CD8-positive, alpha-beta memory T cell (primary cell): ENCODE data around the gene MCF2L2. TPM values are rescaled to one million over a fixed set of nuclear protein-coding genes. Genes with fewer than 3 reads are reported as not detected.
A peak's percentile ranks its signal among the peaks of the same experiment; 100 is the strongest.
"Not testable (repeated sequence)": the region's sequence is repeated elsewhere in the genome, so short reads cannot be mapped to it uniquely, and the experiment has no call there.

Experiments used
- CTCF ChIA-PET: fragments of 350-600 bp; sonication (Branson Sonifier 250); formaldehyde crosslinking; loops from one replicate; lab custom pipeline; 2021; ENCODE audit warnings: antibody characterized with exemption; lab: Charles Lee
- POLR2A ChIA-PET: fragments of 350-600 bp; sonication (Branson Sonifier 250); formaldehyde crosslinking; loops from one replicate; lab custom pipeline; 2021; ENCODE audit warnings: antibody characterized with exemption; lab: Charles Lee
- DNase-seq, 5 donors: peaks; one replicate each; pipeline versions ENCODE4 v3.0.0 to v3.0.0-alpha.2; 2020 to 2022; ENCODE audit warnings: mixed read lengths in 1 of 5
- H3K27ac ChIP-seq: one replicate; pipeline ENCODE4 v1.7.0; 2013; ENCODE audit warnings: low read depth, mild to moderate bottlenecking, low read length, moderate library complexity
- H3K27me3 ChIP-seq: 2 replicates; pipeline ENCODE4 v1.7.0; 2013; ENCODE audit warnings: low read length, mild to moderate bottlenecking; ENCODE audit not compliant: insufficient read depth, poor library complexity, severe bottlenecking
- H3K36me3 ChIP-seq: 2 replicates; pipeline ENCODE4 v1.7.0; 2013; ENCODE audit warnings: mild to moderate bottlenecking, low read length, moderate library complexity; ENCODE audit not compliant: insufficient read depth
- H3K4me1 ChIP-seq: 2 replicates; pipeline ENCODE4 v1.7.0; 2013; ENCODE audit warnings: mild to moderate bottlenecking, low read length, moderate library complexity; ENCODE audit not compliant: insufficient read depth
- H3K4me3 ChIP-seq: 2 replicates; pipeline ENCODE4 v1.7.0; 2013; ENCODE audit warnings: mild to moderate bottlenecking, low read length
- H3K9me3 ChIP-seq: 2 replicates; pipeline ENCODE4 v1.7.0; 2013; ENCODE audit warnings: mild to moderate bottlenecking, low read length
- H3K27ac Mint-ChIP-seq, 8 donors: one replicate each; pipeline ENCODE4 v1.8.0; 2020 to 2021; ENCODE audit warnings: mixed read lengths in 8 of 8, mild to moderate bottlenecking in 6 of 8, inconsistent platforms in 3 of 8, moderate library complexity in 3 of 8
- H3K27me3 Mint-ChIP-seq, 2 donors: one replicate each; pipeline ENCODE4 v1.8.0; 2020 to 2021; ENCODE audit warnings: mixed read lengths in 2 of 2, mild to moderate bottlenecking in 1 of 2, moderate library complexity in 1 of 2
- H3K36me3 Mint-ChIP-seq, 3 donors: one replicate each; pipeline ENCODE4 v1.8.0; 2020 to 2021; ENCODE audit warnings: mixed read lengths in 3 of 3, inconsistent platforms in 1 of 3, mild to moderate bottlenecking in 1 of 3
- H3K4me1 Mint-ChIP-seq, 3 donors: one replicate each; pipeline ENCODE4 v1.8.0; 2020 to 2021; ENCODE audit warnings: mixed read lengths in 3 of 3, inconsistent platforms in 1 of 3, mild to moderate bottlenecking in 1 of 3
- H3K4me3 Mint-ChIP-seq, 7 donors: one replicate each; pipeline ENCODE4 v1.8.0; 2020 to 2021; ENCODE audit warnings: mixed read lengths in 7 of 7, mild to moderate bottlenecking in 6 of 7, moderate library complexity in 4 of 7, inconsistent platforms in 2 of 7
- H3K9me3 Mint-ChIP-seq, 5 donors: one replicate each; pipeline ENCODE4 v1.8.0; 2020 to 2022; ENCODE audit warnings: mixed read lengths in 5 of 5, mild to moderate bottlenecking in 3 of 5, moderate library complexity in 2 of 5, inconsistent platforms in 1 of 5
- polyA plus RNA-seq: library from polyadenylated mRNA; unstranded; fragments of 300-500 nt; fragmentation: Illumina TruSeq; gene quantifications from one replicate; pipeline ENCODE4 v1.2.3, GENCODE V29; 2021
- total RNA-seq, 2 experiments: library from RNA; stranded (reverse); gene quantifications; one replicate each; pipeline ENCODE4 v1.2.3, GENCODE V29; 2021

MCF2L2 gene
- total and polyA plus RNA-seq, 3 experiments from 2014 or later, result 0.78 to 3.5 (median 2.8) TPM

GRCh38 chr3:183378951-183379350, 49.5 kb downstream of the MCF2L2 start:
- H3K4me3 ChIP-seq, result no peak overlapping the region
- H3K4me1 Mint-ChIP-seq, result peaks cover 5 to 14% (median 6%) of the 10 kb centered on the region in 3 donors
- no peaks in the 10 kb centered on the region for H3K27me3 ChIP-seq
- H3K36me3 Mint-ChIP-seq, result peaks cover 0 to 8% (median 5%) of the 10 kb centered on the region in 3 donors
- no peak overlapping the region for H3K4me3 Mint-ChIP-seq
- POLR2A ChIA-PET, result no interaction called here
- DNase-seq, result no peak
- no peaks in the 10 kb centered on the region for H3K4me1 ChIP-seq
- no peaks in the 10 kb centered on the region for H3K36me3 ChIP-seq
- H3K27ac Mint-ChIP-seq, result peak overlapping the region in 1 of 8 donors; percentile 28
- H3K27me3 Mint-ChIP-seq, result no peaks in the 10 kb centered on the region
- CTCF ChIA-PET, result interaction anchor here (1.5 to 8.7 kb wide), 2 partner anchors 13 to 195 kb away, joined by 3 to 97 read pairs; no protein-coding TSS in a partner anchor
- H3K9me3 ChIP-seq, result no peaks in the 10 kb centered on the region
- no peaks in the 10 kb centered on the region for H3K9me3 Mint-ChIP-seq
- no peak overlapping the region for H3K27ac ChIP-seq

GRCh38 chr3:183378545-183378944, 49.9 kb downstream of the MCF2L2 start:
- ChIA-PET CTCF (interaction anchor here (1.5 to 8.7 kb wide), 2 partner anchors 12 to 194 kb away, joined by 3 to 97 read pairs; no protein-coding TSS in a partner anchor), POLR2A (no interaction called here)
- no peaks in the 10 kb centered on the region for H3K36me3 ChIP-seq
- H3K27ac ChIP-seq, result no peak overlapping the region
- peak overlapping the region in 1 of 8 donors; percentile 28 for H3K27ac Mint-ChIP-seq
- H3K27me3 ChIP-seq, result no peaks in the 10 kb centered on the region
- H3K4me3 Mint-ChIP-seq, result no peak overlapping the region
- H3K36me3 Mint-ChIP-seq, result peaks cover 0 to 8% (median 5%) of the 10 kb centered on the region in 3 donors
- no peaks in the 10 kb centered on the region for H3K9me3 Mint-ChIP-seq
- no peak for DNase-seq
- H3K27me3 Mint-ChIP-seq, result no peaks in the 10 kb centered on the region
- no peak overlapping the region for H3K4me3 ChIP-seq
- peaks cover 5 to 14% (median 6%) of the 10 kb centered on the region in 3 donors for H3K4me1 Mint-ChIP-seq
- no peaks in the 10 kb centered on the region for H3K9me3 ChIP-seq
- no peaks in the 10 kb centered on the region for H3K4me1 ChIP-seq

- no peak for DNase-seq
- Histone ChIP-seq H3K27ac (no peak overlapping the region), H3K4me3 (no peak overlapping the region), H3K9me3 (no peaks in the 10 kb centered on the region), H3K27me3 (no peaks in the 10 kb centered on the region), H3K36me3 (no peaks in the 10 kb centered on the region), H3K4me1 (no peaks in the 10 kb centered on the region)
- POLR2A ChIA-PET, result no interaction called here
- peaks cover 5 to 14% (median 6%) of the 10 kb centered on the region in 3 donors for H3K4me1 Mint-ChIP-seq
- peak overlapping the region in 3 of 8 donors; percentile 42 to 52 (median 48) for H3K27ac Mint-ChIP-seq
- H3K4me3 Mint-ChIP-seq, result no peak overlapping the region
- H3K9me3 Mint-ChIP-seq, result no peaks in the 10 kb centered on the region
- peaks cover 0 to 8% (median 5%) of the 10 kb centered on the region in 3 donors for H3K36me3 Mint-ChIP-seq
- H3K27me3 Mint-ChIP-seq, result no peaks in the 10 kb centered on the region
- CTCF ChIA-PET, result interaction anchor here (1.5 kb wide), 1 partner anchor 12 kb away, joined by 3 read pairs; no protein-coding TSS in a partner anchor
Measured at GRCh38 chr3:183378008-183378407, 50.4 kb downstream of the MCF2L2 start.

GRCh38 chr3:183377307-183377959, 51.0 kb downstream of the MCF2L2 start:
- Mint-ChIP-seq H3K27ac (peak overlapping the region in 4 of 8 donors; percentile 11 to 52 (median 43)), H3K27me3 (no peaks in the 10 kb centered on the region), H3K9me3 (no peaks in the 10 kb centered on the region), H3K4me1 (peaks cover 5 to 14% (median 6%) of the 10 kb centered on the region in 3 donors), H3K4me3 (peak overlapping the region in 1 of 7 donors; percentile 13), H3K36me3 (peaks cover 0 to 8% (median 5%) of the 10 kb centered on the region in 3 donors)
- H3K4me3 ChIP-seq, result no peak overlapping the region
- no peaks in the 10 kb centered on the region for H3K9me3 ChIP-seq
- ChIA-PET POLR2A (no interaction called here), CTCF (no interaction called here)
- H3K4me1 ChIP-seq, result no peaks in the 10 kb centered on the region
- no peak overlapping the region for H3K27ac ChIP-seq
- no peaks in the 10 kb centered on the region for H3K36me3 ChIP-seq
- H3K27me3 ChIP-seq, result no peaks in the 10 kb centered on the region
- no peak for DNase-seq

- Mint-ChIP-seq H3K27ac (no peak overlapping the region), H3K36me3 (peaks cover 0 to 8% (median 5%) of the 10 kb centered on the region in 3 donors), H3K9me3 (no peaks in the 10 kb centered on the region), H3K4me3 (no peak overlapping the region), H3K27me3 (no peaks in the 10 kb centered on the region), H3K4me1 (peaks cover 5 to 14% (median 6%) of the 10 kb centered on the region in 3 donors)
- Histone ChIP-seq H3K9me3 (no peaks in the 10 kb centered on the region), H3K27me3 (no peaks in the 10 kb centered on the region), H3K4me1 (no peaks in the 10 kb centered on the region), H3K4me3 (no peak overlapping the region), H3K27ac (no peak overlapping the region), H3K36me3 (no peaks in the 10 kb centered on the region)
- no peak for DNase-seq
- ChIA-PET CTCF (interaction anchor here (1.6 kb wide), 1 partner anchor 11 kb away, joined by 3 read pairs; no protein-coding TSS in a partner anchor), POLR2A (no interaction called here)
Measured at GRCh38 chr3:183375787-183376186, 52.6 kb downstream of the MCF2L2 start.

- POLR2A ChIA-PET, result interaction anchor here (0.6 kb wide), 1 partner anchor 387 kb away, joined by 3 read pairs; no protein-coding TSS in a partner anchor
- H3K4me1 ChIP-seq, result no peaks in the 10 kb centered on the region
- H3K27me3 ChIP-seq, result no peaks in the 10 kb centered on the region
- no peak overlapping the region for H3K4me3 Mint-ChIP-seq
- H3K4me3 ChIP-seq, result no peak overlapping the region
- H3K36me3 ChIP-seq, result no peaks in the 10 kb centered on the region
- peaks cover 5 to 14% (median 6%) of the 10 kb centered on the region in 3 donors for H3K4me1 Mint-ChIP-seq
- H3K27me3 Mint-ChIP-seq, result no peaks in the 10 kb centered on the region
- H3K9me3 ChIP-seq, result no peaks in the 10 kb centered on the region
- peak overlapping the region; percentile 16 for H3K27ac ChIP-seq
- CTCF ChIA-PET, result interaction anchor here (1.0 to 1.6 kb wide), 2 partner anchors 10 to 191 kb away, joined by 3 to 4 read pairs; no protein-coding TSS in a partner anchor
- H3K9me3 Mint-ChIP-seq, result no peaks in the 10 kb centered on the region
- DNase-seq, result no peak
- H3K27ac Mint-ChIP-seq, result no peak overlapping the region
- peaks cover 0 to 8% (median 5%) of the 10 kb centered on the region in 3 donors for H3K36me3 Mint-ChIP-seq
Measured at GRCh38 chr3:183375337-183375736, 53.1 kb downstream of the MCF2L2 start.

GRCh38 chr3:183372911-183373310, 55.5 kb downstream of the MCF2L2 start:
- POLR2A ChIA-PET, result no interaction called here
- Histone ChIP-seq H3K4me1 (no peaks in the 10 kb centered on the region), H3K9me3 (no peaks in the 10 kb centered on the region), H3K36me3 (no peaks in the 10 kb centered on the region), H3K27me3 (no peaks in the 10 kb centered on the region), H3K4me3 (no peak overlapping the region), H3K27ac (no peak overlapping the region)
- H3K4me3 Mint-ChIP-seq, result no peak overlapping the region
- no peak for DNase-seq
- no peaks in the 10 kb centered on the region for H3K27me3 Mint-ChIP-seq
- CTCF ChIA-PET, result interaction anchor here (1.1 kb wide), 1 partner anchor 185 kb away, joined by 3 read pairs; no protein-coding TSS in a partner anchor
- H3K4me1 Mint-ChIP-seq, result peaks cover 3 to 9% (median 6%) of the 10 kb centered on the region in 3 donors
- peaks cover 0 to 7% (median 0%) of the 10 kb centered on the region in 3 donors for H3K36me3 Mint-ChIP-seq
- no peak overlapping the region for H3K27ac Mint-ChIP-seq
- H3K9me3 Mint-ChIP-seq, result no peaks in the 10 kb centered on the region

GRCh38 chr3:183371600-183371968, 56.8 kb downstream of the MCF2L2 start:
- H3K4me3 ChIP-seq, H3K36me3 ChIP-seq, DNase-seq, H3K4me3 Mint-ChIP-seq, H3K36me3 Mint-ChIP-seq, H3K27ac ChIP-seq, H3K4me1 Mint-ChIP-seq, H3K27me3 ChIP-seq, H3K4me1 ChIP-seq, H3K9me3 Mint-ChIP-seq, H3K27me3 Mint-ChIP-seq, H3K9me3 ChIP-seq: not testable (repeated sequence)
- POLR2A ChIA-PET, result interaction anchor here (0.7 kb wide), 1 partner anchor 514 kb away, joined by 4 read pairs; no protein-coding TSS in a partner anchor
- CTCF ChIA-PET, result interaction anchor here (0.6 kb wide), 1 partner anchor 249 kb away, joined by 3 read pairs; no protein-coding TSS in a partner anchor
- peak overlapping the region in 1 of 8 donors; percentile 54 for H3K27ac Mint-ChIP-seq
